Ishikawa (cell line): ENCODE data around the gene SELENOH.

Experiments used
- CEBPB ChIP-seq: IDR thresholded peaks from 2 replicates; pipeline ENCODE4 v1.6.1; 2012
- CREB1 ChIP-seq: IDR thresholded peaks from 2 replicates; pipeline ENCODE4 v1.6.1; 2012; ENCODE audit warnings: low read depth
- EGR1 ChIP-seq: IDR thresholded peaks from 2 replicates; pipeline ENCODE4 v1.6.1; 2012
- EP300 ChIP-seq: IDR thresholded peaks from 2 replicates; pipeline ENCODE4 v1.6.1; 2012; ENCODE audit warnings: borderline replicate concordance
- FOXM1 ChIP-seq: IDR thresholded peaks from 2 replicates; pipeline ENCODE4 v1.6.1; 2012; ENCODE audit warnings: low read depth, borderline replicate concordance
- NFIC ChIP-seq: IDR thresholded peaks from 2 replicates; pipeline ENCODE4 v1.6.1; 2012
- RAD21 ChIP-seq: IDR thresholded peaks from 2 replicates; pipeline ENCODE4 v1.6.1; 2012; ENCODE audit warnings: low read depth
- TAF1 ChIP-seq: IDR thresholded peaks from 2 replicates; pipeline ENCODE4 v1.6.1; 2012; ENCODE audit warnings: low read depth, mild to moderate bottlenecking
- TCF12 ChIP-seq: IDR thresholded peaks from 2 replicates; pipeline ENCODE4 v1.6.1; 2012; ENCODE audit warnings: low read depth
- TEAD4 ChIP-seq: IDR thresholded peaks from 2 replicates; pipeline ENCODE4 v1.6.1; 2012
- USF1 ChIP-seq: IDR thresholded peaks from 2 replicates; pipeline ENCODE4 v1.6.1; 2012
- YY1 ChIP-seq: IDR thresholded peaks from 2 replicates; pipeline ENCODE4 v1.6.1; 2012; ENCODE audit warnings: low read depth
- ZBTB7A ChIP-seq: IDR thresholded peaks from 2 replicates; pipeline ENCODE4 v1.6.1; 2012; ENCODE audit warnings: low read depth
- TF ChIP-seq, protein P1 (sequence below): IDR thresholded peaks from 2 replicates; pipeline ENCODE4 v1.6.1; 2012
- TF ChIP-seq, protein P2 (sequence below): IDR thresholded peaks from 2 replicates; pipeline ENCODE4 v1.6.1; 2012; ENCODE audit warnings: low read depth, mild to moderate bottlenecking

SELENOH gene

GRCh38 chr11:57773026-57773598 lies 31.8 kb downstream of the SELENOH start:
- TF ChIP-seq NFIC (no peak), RAD21 (no peak), FOXM1 (no peak), EP300 (no peak)
- TF ChIP-seq, protein P1, sequence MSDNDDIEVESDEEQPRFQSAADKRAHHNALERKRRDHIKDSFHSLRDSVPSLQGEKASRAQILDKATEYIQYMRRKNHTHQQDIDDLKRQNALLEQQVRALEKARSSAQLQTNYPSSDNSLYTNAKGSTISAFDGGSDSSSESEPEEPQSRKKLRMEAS = no peak
- TF ChIP-seq, protein P2, sequence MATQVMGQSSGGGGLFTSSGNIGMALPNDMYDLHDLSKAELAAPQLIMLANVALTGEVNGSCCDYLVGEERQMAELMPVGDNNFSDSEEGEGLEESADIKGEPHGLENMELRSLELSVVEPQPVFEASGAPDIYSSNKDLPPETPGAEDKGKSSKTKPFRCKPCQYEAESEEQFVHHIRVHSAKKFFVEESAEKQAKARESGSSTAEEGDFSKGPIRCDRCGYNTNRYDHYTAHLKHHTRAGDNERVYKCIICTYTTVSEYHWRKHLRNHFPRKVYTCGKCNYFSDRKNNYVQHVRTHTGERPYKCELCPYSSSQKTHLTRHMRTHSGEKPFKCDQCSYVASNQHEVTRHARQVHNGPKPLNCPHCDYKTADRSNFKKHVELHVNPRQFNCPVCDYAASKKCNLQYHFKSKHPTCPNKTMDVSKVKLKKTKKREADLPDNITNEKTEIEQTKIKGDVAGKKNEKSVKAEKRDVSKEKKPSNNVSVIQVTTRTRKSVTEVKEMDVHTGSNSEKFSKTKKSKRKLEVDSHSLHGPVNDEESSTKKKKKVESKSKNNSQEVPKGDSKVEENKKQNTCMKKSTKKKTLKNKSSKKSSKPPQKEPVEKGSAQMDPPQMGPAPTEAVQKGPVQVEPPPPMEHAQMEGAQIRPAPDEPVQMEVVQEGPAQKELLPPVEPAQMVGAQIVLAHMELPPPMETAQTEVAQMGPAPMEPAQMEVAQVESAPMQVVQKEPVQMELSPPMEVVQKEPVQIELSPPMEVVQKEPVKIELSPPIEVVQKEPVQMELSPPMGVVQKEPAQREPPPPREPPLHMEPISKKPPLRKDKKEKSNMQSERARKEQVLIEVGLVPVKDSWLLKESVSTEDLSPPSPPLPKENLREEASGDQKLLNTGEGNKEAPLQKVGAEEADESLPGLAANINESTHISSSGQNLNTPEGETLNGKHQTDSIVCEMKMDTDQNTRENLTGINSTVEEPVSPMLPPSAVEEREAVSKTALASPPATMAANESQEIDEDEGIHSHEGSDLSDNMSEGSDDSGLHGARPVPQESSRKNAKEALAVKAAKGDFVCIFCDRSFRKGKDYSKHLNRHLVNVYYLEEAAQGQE = no peak

GRCh38 chr11:57775491-57775890 lies 34.2 kb downstream of the SELENOH start:
- TF ChIP-seq TAF1 (no peak), EP300 (no peak), TEAD4 (no peak), USF1 (no peak), CEBPB (no peak), ZBTB7A (no peak), YY1 (no peak), TCF12 (no peak), CREB1 (no peak), EGR1 (no peak)
- TF ChIP-seq, protein P2 = no peak
- TF ChIP-seq, protein P1 = no peak

DNA sequence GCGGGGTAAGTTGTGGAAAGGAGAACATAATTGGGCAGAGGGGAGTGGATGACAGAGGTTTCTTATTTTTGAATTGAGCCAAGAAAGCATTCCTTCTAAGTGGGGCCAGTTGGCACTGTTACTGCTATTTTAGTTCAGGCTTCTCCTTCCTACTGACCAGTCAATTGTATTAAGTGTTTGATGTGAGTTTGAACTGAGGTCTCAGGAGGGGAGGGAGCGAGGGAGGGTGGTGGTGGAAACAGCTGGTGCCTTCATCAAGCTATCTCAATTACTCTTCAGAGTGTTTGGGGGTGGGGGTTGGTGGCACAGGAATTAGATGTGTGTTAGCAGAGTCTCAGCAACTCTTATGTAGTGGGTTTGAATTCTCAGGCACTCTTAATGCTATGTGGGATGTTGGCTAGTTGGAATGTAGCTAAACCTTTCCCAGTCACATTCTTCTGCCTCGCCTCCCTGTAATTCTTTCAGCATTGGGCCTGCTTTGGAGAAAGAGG lies 34.8 kb downstream of the SELENOH start:
- peak; percentile 20; the same call in 1 of the 2 replicates for TF ChIP-seq TEAD4
- TF ChIP-seq EP300 = no peak

- TF ChIP-seq EP300 = no peak
- no peak for TF ChIP-seq NFIC
- TF ChIP-seq TCF12 = no peak
- no peak for TF ChIP-seq ZBTB7A
- TF ChIP-seq RAD21 = no peak
Observed at GRCh38 chr11:57776577-57777210, 35.4 kb downstream of the SELENOH start.

DNA sequence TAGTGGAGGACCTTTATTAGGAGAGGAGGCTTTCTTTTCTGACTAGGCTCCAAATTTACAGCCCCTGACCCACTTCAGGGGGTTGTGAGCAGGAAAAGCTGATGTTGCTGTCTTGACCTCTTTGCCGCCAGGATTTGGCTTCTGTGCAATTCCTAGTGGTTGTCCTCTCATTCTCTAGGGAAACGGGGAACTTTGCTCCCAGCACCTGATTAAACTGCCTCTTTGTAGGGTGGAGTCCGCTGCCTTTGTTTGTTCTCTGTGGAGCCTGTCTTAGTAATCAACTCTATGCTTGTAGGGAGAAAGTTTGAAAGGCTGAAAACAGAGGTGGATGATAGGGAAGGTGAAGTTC lies 36.7 kb downstream of the SELENOH start:
- TF ChIP-seq EGR1 = no peak

DNA sequence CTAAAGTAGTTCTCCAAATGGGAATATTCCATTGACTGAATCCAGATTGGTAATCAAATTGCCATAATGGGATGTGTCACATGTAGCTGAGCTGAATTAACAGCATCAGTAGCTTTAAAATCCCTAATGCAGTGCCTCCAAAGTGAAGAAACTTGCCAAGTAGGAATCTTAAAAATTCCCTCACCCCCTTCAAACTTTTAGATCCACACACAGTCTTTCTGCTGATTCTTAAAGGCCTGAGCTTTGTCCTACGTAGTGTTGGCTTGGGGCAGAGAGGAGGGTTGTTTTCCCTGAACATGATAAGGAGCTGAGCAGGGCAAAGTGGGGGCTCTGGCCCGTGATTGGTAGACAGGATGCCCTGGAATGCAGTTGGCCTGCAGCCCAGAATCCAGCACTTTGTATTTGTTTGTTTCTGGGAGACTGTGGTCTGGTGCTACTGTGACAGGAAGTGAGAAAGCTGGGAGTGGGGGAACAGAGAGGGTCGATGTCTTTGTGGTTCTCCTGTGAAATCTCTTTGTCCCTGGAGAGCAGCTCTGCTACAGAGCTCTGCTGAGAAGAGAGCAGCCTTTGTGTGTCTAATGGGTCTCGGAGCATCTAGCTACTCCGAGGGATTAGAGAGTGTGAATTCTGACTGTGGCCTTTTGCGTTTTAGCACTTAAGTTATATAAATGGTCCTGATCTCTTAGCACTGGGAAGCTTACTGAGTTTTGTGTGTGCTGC lies 37.2 kb downstream of the SELENOH start:
- TF ChIP-seq EGR1 (no peak), YY1 (no peak), USF1 (no peak), TAF1 (no peak), ZBTB7A (peak; percentile 70), NFIC (peak; percentile 92), TCF12 (peak; percentile 42), TEAD4 (peak; percentile 97), EP300 (no peak), RAD21 (no peak; the same call in 1 of the 2 replicates), FOXM1 (peak; percentile 42; the same call in 1 of the 2 replicates)
- TF ChIP-seq, protein P2 = no peak
- TF ChIP-seq, protein P1 = no peak
